ENCODE measurements around the gene F8.
A peak's percentile ranks its signal among the peaks of the same experiment; 100 is the strongest.

Gene F8

GRCh38 chrX:154812341-154813101 is 210.0 kb downstream of the F8 start:
- DNase-seq = no peak

DNA sequence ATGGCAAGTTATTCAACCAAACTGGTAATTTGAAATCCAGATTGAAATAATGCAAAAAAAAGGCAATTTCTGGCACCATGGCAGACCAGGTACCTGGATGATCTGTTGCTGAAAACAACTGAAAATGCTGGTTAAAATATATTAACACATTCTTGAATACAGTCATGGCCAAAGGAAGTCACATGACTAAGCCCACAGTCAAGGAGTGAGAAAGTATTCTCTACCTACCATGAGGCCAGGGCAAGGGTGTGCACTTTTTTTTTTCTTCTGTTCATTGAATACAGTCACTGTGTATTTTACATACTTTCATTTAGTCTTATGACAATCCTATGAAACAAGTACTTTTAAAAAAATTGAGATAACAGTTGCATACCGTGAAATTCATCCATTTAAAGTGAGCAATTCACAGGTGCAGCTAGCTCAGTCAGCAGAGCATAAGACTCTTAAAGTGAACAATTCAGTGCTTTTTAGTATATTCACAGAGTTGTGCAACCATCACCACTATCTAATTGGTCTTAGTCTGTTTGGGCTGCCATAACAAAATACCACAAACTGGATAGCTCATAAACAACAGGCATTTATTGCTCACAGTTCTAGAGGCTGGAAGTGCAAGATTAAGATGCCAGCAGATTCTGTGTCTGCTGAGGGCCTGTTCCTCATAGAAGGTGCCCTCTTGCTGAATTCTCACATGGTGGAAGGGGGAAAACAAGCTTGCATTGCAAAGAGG is 212.4 kb downstream of the F8 start:
- no peak for DNase-seq

- no peak for DNase-seq
These were observed 215.6 kb downstream of the F8 start for GRCh38 chrX:154806837-154807501.

- no peak for DNase-seq
These were observed 216.8 kb downstream of the F8 start for GRCh38 chrX:154805696-154806091.

- peak; percentile 91 for DNase-seq
These were observed 217.4 kb downstream of the F8 start, which contains the start of gene MPP1 for GRCh38 chrX:154804957-154805695. Gene MPP1, minus strand, starts transcription at chrX:154805485. Its CDS starts 112 bp downstream, at chrX:154805373.

GRCh38 chrX:154804261-154804956 is 218.1 kb downstream of the F8 start:
- DNase-seq = no peak

DNA sequence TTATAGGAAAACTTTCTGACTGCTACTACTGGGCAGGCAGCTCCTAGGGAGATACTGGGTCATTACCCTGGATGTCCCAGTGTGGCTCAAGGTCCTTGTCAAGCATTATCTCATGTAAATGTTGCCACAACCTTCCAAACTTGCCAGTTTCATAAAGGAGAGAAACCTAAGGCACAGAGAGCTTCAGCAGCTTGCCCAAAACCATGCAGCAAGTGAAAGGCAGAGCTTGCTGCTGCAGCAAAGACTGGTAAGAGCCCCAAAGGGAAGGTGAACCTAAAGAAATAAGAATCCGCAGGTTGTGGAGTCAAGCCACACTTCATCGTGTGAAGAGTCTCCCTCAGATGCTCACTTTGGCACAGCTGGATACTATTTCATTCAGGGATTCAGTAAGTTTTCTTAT is 219.6 kb downstream of the F8 start:
- DNase-seq = no peak

DNA sequence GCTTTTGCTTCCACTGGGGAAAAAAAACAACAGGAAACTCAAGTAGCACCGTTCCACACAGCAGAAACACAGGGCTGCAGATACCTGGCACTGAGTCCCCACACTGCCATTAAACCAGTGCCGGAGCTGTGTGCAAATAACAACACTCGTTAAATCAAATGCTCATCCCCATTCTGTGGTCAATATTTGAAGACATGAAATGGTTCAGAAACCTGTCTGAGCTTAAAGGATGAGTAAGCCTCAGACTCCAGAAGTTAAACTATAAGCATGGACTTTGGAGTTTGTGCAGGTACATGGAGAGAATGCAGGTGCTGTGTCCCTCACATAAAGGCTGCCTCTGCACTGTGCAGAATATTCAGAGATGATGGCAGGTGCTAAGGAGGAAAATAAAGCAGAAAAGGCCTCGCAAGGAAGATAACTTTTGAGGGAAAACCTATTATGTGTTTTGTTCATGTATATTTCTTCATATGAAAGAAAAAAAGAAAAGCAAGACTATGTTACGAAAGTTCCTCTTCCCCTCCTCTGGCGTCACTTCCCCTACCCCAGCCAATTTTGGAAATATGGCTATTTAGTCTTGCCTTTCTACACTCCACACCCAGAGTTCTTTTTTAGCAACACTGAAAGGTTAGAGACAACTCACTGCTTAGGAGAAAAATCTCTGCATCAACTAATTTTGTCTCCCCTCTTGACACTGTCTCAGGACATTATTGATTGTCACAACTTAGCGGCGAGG is 221.9 kb downstream of the F8 start:
- peak; percentile 53 for DNase-seq

GRCh38 chrX:154799556-154800348 is 222.8 kb downstream of the F8 start:
- DNase-seq = no peak

DNA sequence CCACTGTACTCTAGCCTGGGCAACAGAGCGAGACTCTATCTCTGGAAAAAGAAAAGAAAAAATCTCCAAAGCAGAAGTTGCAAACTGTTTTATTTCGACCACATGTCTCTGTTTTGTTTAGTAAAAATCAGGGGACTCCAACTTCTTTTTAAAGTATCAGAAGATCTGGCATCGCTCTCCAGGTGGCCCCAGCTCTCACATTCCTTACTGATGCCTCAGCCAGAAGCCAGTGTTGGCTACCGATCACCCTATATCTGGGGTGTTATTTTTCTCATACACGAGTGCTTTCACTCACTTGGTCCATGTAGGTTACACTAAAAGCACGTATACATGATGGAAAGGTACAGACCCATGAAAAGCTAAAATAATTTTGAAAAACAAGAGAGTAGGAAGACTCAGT is 225.5 kb downstream of the F8 start:
- DNase-seq = no peak

DNA sequence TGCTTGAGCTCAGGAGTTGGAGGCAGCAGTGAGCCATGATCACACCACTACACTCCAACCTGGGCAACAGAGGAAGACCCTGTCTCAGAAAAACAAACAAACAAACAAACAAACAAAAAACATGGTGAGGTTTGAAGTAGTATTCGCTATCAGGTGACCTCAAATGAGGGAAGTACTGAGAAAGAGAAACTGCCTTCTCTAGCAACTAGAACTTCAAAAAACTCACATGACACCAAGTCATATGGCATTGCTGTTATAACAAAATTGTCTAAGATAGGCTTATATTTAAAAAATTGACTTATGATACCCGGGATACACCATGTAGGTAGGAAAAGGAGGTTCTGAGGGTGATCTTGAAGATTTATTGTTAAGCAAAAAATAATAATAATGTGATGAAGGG is 227.5 kb downstream of the F8 start:
- DNase-seq = no peak

DNA sequence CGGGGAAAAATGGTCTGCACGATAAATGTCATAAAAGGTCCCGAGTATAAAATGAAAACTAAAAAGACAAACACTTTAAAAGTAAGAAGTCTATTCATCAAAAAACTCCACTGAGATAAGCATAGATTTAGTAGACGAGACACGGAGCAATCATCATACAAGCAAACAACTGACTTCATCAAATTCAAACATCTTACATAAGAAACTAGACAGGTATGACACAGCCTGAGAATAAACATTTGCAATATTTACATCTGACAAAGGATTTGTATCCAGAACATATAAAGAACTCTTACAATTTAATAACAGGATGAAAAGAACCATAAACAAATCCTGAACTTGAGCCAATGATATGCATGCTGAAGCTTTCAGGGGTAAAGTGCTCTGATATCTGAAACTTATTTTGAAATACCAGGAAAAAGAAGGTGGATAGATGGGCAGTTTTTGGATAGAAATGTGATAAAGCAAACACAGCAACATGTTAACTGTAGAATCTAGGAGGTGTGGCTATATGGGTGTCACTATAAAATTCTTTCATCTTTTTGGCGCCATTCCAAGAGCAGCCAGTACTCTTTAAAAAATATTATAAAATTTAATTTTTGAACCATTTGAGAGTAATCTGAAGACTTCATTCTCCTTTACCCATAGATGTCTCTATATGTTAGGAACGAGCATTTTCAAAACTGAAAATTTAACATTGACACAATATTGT is 229.3 kb downstream of the F8 start:
- no peak for DNase-seq

- no peak for DNase-seq
These were observed 230.6 kb downstream of the F8 start for GRCh38 chrX:154791939-154792338.

- no peak for DNase-seq
These were observed 231.1 kb downstream of the F8 start for GRCh38 chrX:154791467-154791866.
